HepG2 (cell line): ENCODE measurements around the gene PKMYT1. TPM values are rescaled to one million over a fixed set of nuclear protein-coding genes. Genes with fewer than 3 reads are reported as not detected.
A peak's percentile ranks its signal among the peaks of the same experiment; 100 is the strongest.

Experiments
- ATRX ChIP-seq: sonication (generic); formaldehyde crosslinking; IDR thresholded peaks from 2 replicates; pipeline ENCODE4 v1.4.0; 2020; ENCODE audit warnings: missing genetic modification reagents, borderline replicate concordance
- BORCS8-MEF2B ChIP-seq: sonication (generic); formaldehyde crosslinking; IDR thresholded peaks from 2 replicates; pipeline ENCODE4 v1.8.0; 2022; ENCODE audit warnings: mild to moderate bottlenecking, missing genetic modification reagents
- FIP1L1 ChIP-seq: fragments of 200-400 bp; formaldehyde crosslinking; IDR thresholded peaks from 2 replicates; pipeline ENCODE4 v1.6.1; 2018; ENCODE audit warnings: low read depth, mild to moderate bottlenecking, low read length, moderate library complexity, borderline replicate concordance; ENCODE audit not compliant: insufficient read depth
- FOSL2 ChIP-seq: sonication (generic); formaldehyde crosslinking; IDR thresholded peaks from 2 replicates; pipeline ENCODE4 v1.4.0; 2020; ENCODE audit warnings: missing genetic modification reagents
- MED1 ChIP-seq: sonication (generic); formaldehyde crosslinking; IDR thresholded peaks from 2 replicates; pipeline ENCODE4 v1.4.0; 2020; ENCODE audit warnings: missing genetic modification reagents
- MZF1 ChIP-seq: sonication (generic); formaldehyde crosslinking; IDR thresholded peaks from 2 replicates; pipeline ENCODE4 v1.8.1; 2023; ENCODE audit warnings: mild to moderate bottlenecking, missing genetic modification reagents, borderline replicate concordance
- POLR2AphosphoS5 ChIP-seq: IDR thresholded peaks from 2 replicates; pipeline ENCODE4 v1.6.1; 2012; ENCODE audit warnings: low read depth, low read length
- WIZ ChIP-seq: sonication (generic); formaldehyde crosslinking; IDR thresholded peaks from 2 replicates; pipeline ENCODE4 v1.5.1; 2020; ENCODE audit warnings: mild to moderate bottlenecking, missing genetic modification reagents
- ZKSCAN5 ChIP-seq: sonication (generic); formaldehyde crosslinking; IDR thresholded peaks from 2 replicates; pipeline ENCODE4 v1.5.1; 2020; ENCODE audit warnings: mild to moderate bottlenecking, missing genetic modification reagents
- ZNF580 ChIP-seq: IDR thresholded peaks from 2 replicates; pipeline ENCODE4 v1.6.1; 2016; ENCODE audit warnings: low read depth, borderline replicate concordance
- ZNF678 ChIP-seq: sonication (generic); formaldehyde crosslinking; IDR thresholded peaks from 2 replicates; pipeline ENCODE4 v1.4.0; 2020; ENCODE audit warnings: mild to moderate bottlenecking, missing genetic modification reagents
- ZNF703 ChIP-seq: sonication (generic); formaldehyde crosslinking; IDR thresholded peaks from 2 replicates; pipeline ENCODE4 v1.5.1; 2020; ENCODE audit warnings: missing genetic modification reagents, mild to moderate bottlenecking, moderate library complexity, borderline replicate concordance
- ZNF777 ChIP-seq: sonication (generic); formaldehyde crosslinking; IDR thresholded peaks from 2 replicates; pipeline ENCODE4 v1.4.0; 2020; ENCODE audit warnings: missing genetic modification reagents
- ZNF841 ChIP-seq: sonication (generic); formaldehyde crosslinking; IDR thresholded peaks from 2 replicates; pipeline ENCODE4 v1.8.1; 2023; ENCODE audit warnings: missing genetic modification reagents, borderline replicate concordance
- ZSCAN30 ChIP-seq: sonication (generic); formaldehyde crosslinking; IDR thresholded peaks from 2 replicates; pipeline ENCODE4 v1.5.0; 2020; ENCODE audit warnings: mild to moderate bottlenecking, missing genetic modification reagents
- polyA plus RNA-seq, 8 experiments: library from polyadenylated mRNA; depleted of rRNA in 3 of 8; stranded (reverse) in 7 of 8; unstranded in 1 of 8; fragments of >200 nt; fragmentation: Illumina TruSeq in 4 of 8; extraction: Trizol in 4 of 8; gene quantifications; 2 replicates each; pipeline versions ENCODE4 v1.2.1 to v1.2.3, GENCODE V29; 2011 to 2016; ENCODE audit warnings: low read depth in 4 of 8, missing spikeins in 1 of 8, mixed read lengths in 1 of 8; ENCODE audit not compliant: insufficient read depth in 1 of 8
- total RNA-seq, 5 experiments: library from RNA; depleted of rRNA; stranded (reverse); fragments of >200 nt; fragmentation: Illumina TruSeq; extraction: Trizol; gene quantifications; 2 replicates each; pipeline ENCODE4 v1.2.3, GENCODE V29; 2016; ENCODE audit warnings: low read depth in 1 of 5
- TF ChIP-seq, protein P1 (sequence below): sonication (generic); formaldehyde crosslinking; conservative IDR thresholded peaks from 2 replicates; pipeline ENCODE4 v1.5.0; 2020; ENCODE audit warnings: missing genetic modification reagents
- TF ChIP-seq, protein P2 (sequence below): sonication (generic); formaldehyde crosslinking; IDR thresholded peaks from 2 replicates; pipeline ENCODE4 v1.4.0; 2020; ENCODE audit warnings: mild to moderate bottlenecking, missing genetic modification reagents

Gene PKMYT1
- total and polyA plus RNA-seq, 2 of the 13 experiments (the other 11 are each of a cell fraction or from before 2014, with no cell fraction given): 7.0 to 27.8 TPM

GRCh38 chr16:2963723-2964474, 16.3 kb downstream of the PKMYT1 start, which contains the start of gene KREMEN2 (continued):
- TF ChIP-seq ZNF580 (CRISPR knock-in tag) (no peak), FIP1L1 (no peak), ZNF777 (no peak), FOSL2 (CRISPR knock-in tag) (peak; percentile 17; the same call in 1 of the 2 replicates), WIZ (CRISPR knock-in tag) (no peak), ZKSCAN5 (CRISPR knock-in tag) (no peak), ATRX (CRISPR knock-in tag) (no peak), ZNF678 (CRISPR knock-in tag) (no peak), ZSCAN30 (CRISPR knock-in tag) (no peak), MZF1 (CRISPR knock-in tag) (no peak), POLR2AphosphoS5 (no peak), BORCS8-MEF2B (CRISPR knock-in tag) (no peak), ZNF703 (CRISPR knock-in tag) (no peak), ZNF841 (CRISPR knock-in tag) (no peak), MED1 (CRISPR knock-in tag) (no peak)
- TF ChIP-seq, protein P1, sequence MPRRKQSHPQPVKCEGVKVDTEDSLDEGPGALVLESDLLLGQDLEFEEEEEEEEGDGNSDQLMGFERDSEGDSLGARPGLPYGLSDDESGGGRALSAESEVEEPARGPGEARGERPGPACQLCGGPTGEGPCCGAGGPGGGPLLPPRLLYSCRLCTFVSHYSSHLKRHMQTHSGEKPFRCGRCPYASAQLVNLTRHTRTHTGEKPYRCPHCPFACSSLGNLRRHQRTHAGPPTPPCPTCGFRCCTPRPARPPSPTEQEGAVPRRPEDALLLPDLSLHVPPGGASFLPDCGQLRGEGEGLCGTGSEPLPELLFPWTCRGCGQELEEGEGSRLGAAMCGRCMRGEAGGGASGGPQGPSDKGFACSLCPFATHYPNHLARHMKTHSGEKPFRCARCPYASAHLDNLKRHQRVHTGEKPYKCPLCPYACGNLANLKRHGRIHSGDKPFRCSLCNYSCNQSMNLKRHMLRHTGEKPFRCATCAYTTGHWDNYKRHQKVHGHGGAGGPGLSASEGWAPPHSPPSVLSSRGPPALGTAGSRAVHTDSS: no peak
- TF ChIP-seq, protein P2, sequence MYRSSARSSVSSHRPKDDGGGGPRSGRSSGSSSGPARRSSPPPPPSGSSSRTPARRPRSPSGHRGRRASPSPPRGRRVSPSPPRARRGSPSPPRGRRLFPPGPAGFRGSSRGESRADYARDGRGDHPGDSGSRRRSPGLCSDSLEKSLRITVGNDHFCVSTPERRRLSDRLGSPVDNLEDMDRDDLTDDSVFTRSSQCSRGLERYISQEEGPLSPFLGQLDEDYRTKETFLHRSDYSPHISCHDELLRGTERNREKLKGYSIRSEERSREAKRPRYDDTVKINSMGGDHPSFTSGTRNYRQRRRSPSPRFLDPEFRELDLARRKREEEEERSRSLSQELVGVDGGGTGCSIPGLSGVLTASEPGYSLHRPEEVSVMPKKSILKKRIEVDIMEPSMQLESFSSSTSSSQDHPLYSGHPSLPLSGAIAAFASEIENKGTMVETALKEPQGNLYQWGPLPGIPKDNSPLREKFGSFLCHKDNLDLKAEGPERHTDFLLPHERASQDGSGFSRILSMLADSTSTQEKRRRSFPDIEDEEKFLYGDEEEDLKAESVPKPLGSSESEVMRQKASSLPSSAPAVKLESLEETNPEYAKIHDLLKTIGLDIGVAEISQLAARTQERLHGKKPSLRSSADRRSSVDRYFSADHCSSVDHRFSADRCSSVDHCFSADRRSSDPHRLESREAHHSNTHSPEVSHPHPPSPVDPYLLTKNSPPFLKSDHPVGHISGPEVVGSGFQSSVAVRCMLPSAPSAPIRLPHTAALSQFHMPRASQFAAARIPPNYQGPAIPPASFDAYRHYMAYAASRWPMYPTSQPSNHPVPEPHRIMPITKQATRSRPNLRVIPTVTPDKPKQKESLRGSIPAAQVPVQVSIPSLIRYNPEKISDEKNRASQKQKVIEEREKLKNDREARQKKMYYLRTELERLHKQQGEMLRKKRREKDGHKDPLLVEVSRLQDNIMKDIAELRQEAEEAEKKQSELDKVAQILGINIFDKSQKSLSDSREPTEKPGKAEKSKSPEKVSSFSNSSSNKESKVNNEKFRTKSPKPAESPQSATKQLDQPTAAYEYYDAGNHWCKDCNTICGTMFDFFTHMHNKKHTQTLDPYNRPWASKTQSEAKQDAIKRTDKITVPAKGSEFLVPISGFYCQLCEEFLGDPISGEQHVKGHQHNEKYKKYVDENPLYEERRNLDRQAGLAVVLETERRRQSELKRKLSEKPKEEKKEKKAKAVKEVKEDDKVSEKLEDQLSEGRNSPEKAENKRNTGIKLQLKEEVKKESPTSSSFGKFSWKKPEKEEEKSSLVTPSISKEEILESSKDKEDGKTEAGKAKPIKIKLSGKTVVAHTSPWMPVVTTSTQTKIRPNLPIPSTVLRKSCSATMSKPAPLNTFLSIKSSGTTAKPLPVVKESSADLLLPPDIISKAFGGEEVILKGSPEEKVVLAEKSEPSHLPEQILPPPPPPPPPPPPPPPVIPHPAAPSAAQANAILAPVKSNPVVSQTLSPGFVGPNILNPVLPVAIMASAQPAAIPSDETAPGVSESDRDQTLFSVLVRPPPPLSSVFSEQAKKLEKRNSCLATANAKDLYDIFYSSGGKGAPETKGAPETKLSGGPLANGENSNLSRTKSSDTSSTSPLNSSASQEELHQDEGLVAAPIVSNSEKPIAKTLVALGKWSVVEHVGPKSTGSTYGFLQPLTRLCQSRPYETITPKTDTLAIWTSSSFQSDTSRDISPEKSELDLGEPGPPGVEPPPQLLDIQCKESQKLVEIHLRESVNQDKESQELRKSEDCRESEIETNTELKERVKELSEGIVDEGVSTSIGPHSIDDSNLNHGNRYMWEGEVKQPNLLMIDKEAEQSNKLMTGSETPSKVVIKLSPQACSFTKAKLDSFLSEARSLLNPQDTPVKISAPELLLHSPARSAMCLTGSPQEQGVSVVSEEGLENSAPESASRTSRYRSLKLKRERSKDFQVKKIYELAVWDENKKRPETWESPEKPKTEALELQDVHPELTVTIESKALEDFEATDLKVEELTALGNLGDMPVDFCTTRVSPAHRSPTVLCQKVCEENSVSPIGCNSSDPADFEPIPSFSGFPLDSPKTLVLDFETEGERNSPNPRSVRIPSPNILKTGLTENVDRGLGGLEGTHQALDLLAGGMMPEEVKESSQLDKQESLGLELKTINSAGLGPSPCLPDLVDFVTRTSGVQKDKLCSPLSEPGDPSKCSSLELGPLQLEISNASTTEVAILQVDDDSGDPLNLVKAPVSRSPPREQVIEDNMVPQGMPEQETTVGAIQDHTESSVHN: no peak
